HCT116 (cell line): Measurements from ENCODE around the gene VANGL2. TPM values are rescaled to one million over a fixed set of nuclear protein-coding genes. Genes with fewer than 3 reads are reported as not detected.

Experiments used
- CEBPB ChIP-seq: IDR thresholded peaks from 2 replicates; pipeline ENCODE4 v1.6.1; 2012; ENCODE audit warnings: low read depth
- CTCF ChIP-seq, 3 experiments: fragments of 200-600 bp in 1 of 3; sonication (generic) in 1 of 3; IDR thresholded peaks in 2 of 3; conservative IDR thresholded peaks in 1 of 3; 2 replicates each; pipeline ENCODE4 v1.5.1; 2012 to 2017; ENCODE audit warnings: low read depth in 2 of 3, low read length in 2 of 3, antibody characterized with exemption in 1 of 3, borderline replicate concordance in 1 of 3, control low read depth in 1 of 3, mild to moderate bottlenecking in 1 of 3, mixed read lengths in 1 of 3, mixed run types in 1 of 3, moderate library complexity in 1 of 3; ENCODE audit not compliant: insufficient read depth in 1 of 3
- EZH2 ChIP-seq: fragments of 200-600 bp; sonication (generic); IDR thresholded peaks from 2 replicates; pipeline ENCODE4 v1.6.1; 2017; ENCODE audit warnings: antibody characterized with exemption, mixed run types
- JUND ChIP-seq: IDR thresholded peaks from 2 replicates; pipeline ENCODE4 v1.6.1; 2012
- REST ChIP-seq: IDR thresholded peaks from 2 replicates; pipeline ENCODE4 v1.6.1; 2012; ENCODE audit warnings: low read depth
- ZBTB33 ChIP-seq: IDR thresholded peaks from 2 replicates; pipeline ENCODE4 v1.6.1; 2011; ENCODE audit warnings: mild to moderate bottlenecking, low read length, moderate library complexity; ENCODE audit not compliant: insufficient replicate concordance; ENCODE audit errors: extremely low read depth
- ZNF274 ChIP-seq: fragments of 200-500 bp; sonication (Bioruptor generic); IDR thresholded peaks from 2 replicates; pipeline ENCODE4 v1.6.1; 2014; ENCODE audit warnings: mild to moderate bottlenecking, low read depth, low read length, inconsistent platforms
- total RNA-seq: library from RNA; stranded (reverse); gene quantifications from one replicate; pipeline ENCODE4 v1.2.1, GENCODE V29; 2021; ENCODE audit not compliant: unreplicated experiment

The VANGL2 gene
- total RNA-seq, 1 experiment from 2014 or later, result 1.1 TPM

GRCh38 chr1:160353223-160353622 lies 47.1 kb upstream of the VANGL2 start (continued):
- no peak for TF ChIP-seq CTCF (IDR thresholded peaks at IDR 0.05 in 2 of 3, conservative IDR thresholded peaks at IDR 0.05 in 1 of 3; ENCODE audit: borderline replicate concordance in 1 of 3, insufficient read depth in 1 of 3, low read depth in 2 of 3, low read length in 2 of 3)
- no peak for TF ChIP-seq REST
- TF ChIP-seq JUND, result no peak
- TF ChIP-seq ZNF274, result no peak
- TF ChIP-seq EZH2, result no peak
- TF ChIP-seq ZBTB33, result no peak
- no peak for TF ChIP-seq CEBPB
- TF ChIP-seq, all 23 proteins: peak for 0
